ENCODE measurements around the gene MOCOS. TPM values are rescaled to one million over a fixed set of nuclear protein-coding genes. Genes with fewer than 3 reads are reported as not detected.
A peak's percentile ranks its signal among the peaks of the same experiment; 100 is the strongest.

The MOCOS gene
- total and polyA plus RNA-seq, 2 of the 8 experiments (the other 6 are each of a cell fraction or from before 2014, with no cell fraction given), result 4.7 to 5.8 TPM

GRCh38 chr18:36185901-36186460 is 1.3 kb upstream of the MOCOS start:
- Histone ChIP-seq H2BK15ac (ENCODE audit: low read length) (no peak overlapping the region), H3K36me3 (ENCODE audit: control insufficient read depth in 2 of 4, insufficient read depth in 4 of 4, low read length in 3 of 4) (no peaks in the 10 kb centered on the region), H2BK120ac (replicated peaks; ENCODE audit: low read depth, low read length) (no peak overlapping the region), H3K4ac (replicated peaks; ENCODE audit: insufficient read length, low read depth, low read length) (no peak overlapping the region), H3K79me1 (ENCODE audit: low read depth, low read length) (no peaks in the 10 kb centered on the region), H3K56ac (replicated peaks; ENCODE audit: insufficient read length, low read depth, low read length) (no peak overlapping the region), H2AFZ (ENCODE audit: low read length) (no peak overlapping the region), H3K4me3 (ENCODE audit: extremely low read depth in 1 of 4, insufficient read depth in 2 of 4, low read depth in 3 of 4, low read length in 4 of 4) (peak overlapping the region in 2 of 4 experiments; percentile 54 to 75; a peak in 3 of 8 replicates), H3K4me1 (replicated peaks in 1 of 4; ENCODE audit: control insufficient read depth in 3 of 4, insufficient read depth in 4 of 4, low read length in 3 of 4) (peaks cover 3 to 13% (median 8%) of the 10 kb centered on the region in 4 experiments), H2BK20ac (ENCODE audit: low read length) (no peak overlapping the region), H3K23ac (ENCODE audit: insufficient read length) (no peak overlapping the region), H3K27me3 (replicated peaks in 1 of 4; ENCODE audit: control insufficient read depth in 3 of 4, extremely low read depth in 1 of 4, insufficient read depth in 3 of 4, low read length in 3 of 4) (peaks cover 0 to 39% (median 27%) of the 10 kb centered on the region in 4 experiments; a peak in 6 of 7 replicates), H3K18ac (ENCODE audit: extremely low read depth, low read length) (no peak overlapping the region), H3K4me2 (ENCODE audit: insufficient read depth in 1 of 2, low read depth in 2 of 2, low read length in 2 of 2) (peak overlapping the region; percentile 75 to 91), H4K91ac (replicated peaks; ENCODE audit: insufficient read length, low read length) (peak overlapping the region; percentile 28), H3K14ac (ENCODE audit: insufficient read length) (no peak overlapping the region), H2BK5ac (ENCODE audit: low read depth, low read length) (no peak overlapping the region), H2BK12ac (ENCODE audit: low read depth, low read length) (no peak overlapping the region), H2AK5ac (ENCODE audit: low read depth, low read length) (0 out of 2 replicates have a peak overlapping the region, but pooled peaks have one; percentile 4), H3K9ac (replicated peaks in 1 of 4; ENCODE audit: extremely low read depth in 1 of 4, low read depth in 3 of 4, low read length in 3 of 4) (no peak overlapping the region), H4K20me1 (replicated peaks in 1 of 2; ENCODE audit: control insufficient read depth in 1 of 2, insufficient read depth in 2 of 2, low read length in 2 of 2) (peaks cover 0 to 2% of the 10 kb centered on the region in 2 experiments), H3K9me3 (ENCODE audit: insufficient read depth in 2 of 2, low read depth in 1 of 2, low read length in 1 of 2) (no peaks in the 10 kb centered on the region), H3K79me2 (ENCODE audit: control insufficient read depth in 1 of 2, insufficient read depth in 2 of 2, low read length in 2 of 2) (peaks cover 0 to 11% of the 10 kb centered on the region in 2 experiments; a peak in 1 of 4 replicates), H3K27ac (ENCODE audit: low read depth, low read length) (no peak overlapping the region), H3K23me2 (ENCODE audit: low read depth, low read length) (peaks cover 15% of the 10 kb centered on the region; the same call in 1 of the 2 replicates), H4K8ac (ENCODE audit: extremely low read depth, insufficient read depth, low read length) (no peak overlapping the region), H4K5ac (ENCODE audit: insufficient read length, low read depth, low read length) (no peak overlapping the region)
- WGBS, 2 experiments (ENCODE audit: extremely low coverage in 1 of 2, insufficient coverage in 1 of 2, insufficient read length in 1 of 2, insufficient replicate concordance in 2 of 2, low coverage in 1 of 2, low lambda C conversion rate in 2 of 2, missing lambda C conversion rate in 1 of 2), result 77% methylated on average over 17 of the region's 18 CpGs; no CpG with 5 or more reads in 1 of the 2 experiments
- no peak for DNase-seq (ENCODE audit: low read depth in 1 of 2, low spot score in 2 of 2)
- FAIRE-seq, result no peak
- CTCF ChIA-PET (ENCODE audit: partially characterized antibody), result interaction anchor here (1.0 to 6.7 kb wide), 4 partner anchors 29 to 98 kb away, joined by 3 to 35 read pairs (median 3); no protein-coding TSS in a partner anchor
- POLR2A ChIA-PET (ENCODE audit: partially characterized antibody), result interaction anchor here (0.9 to 6.6 kb wide), 4 partner anchors 11 to 164 kb away, joined by 3 to 56 read pairs (median 10); partner anchors contain the start of genes ELP2 and SLC39A6
- TF ChIP-seq SP1 (IDR thresholded peaks at IDR 0.05; ENCODE audit: low read depth, low read length), result no peak
- no peak for TF ChIP-seq RXRA (IDR thresholded peaks at IDR 0.05; ENCODE audit: insufficient read depth, low read depth, low read length)

Measured in H1 (cell line).